ENCODE measurements around the gene STRIP1. TPM values are rescaled to one million over a fixed set of nuclear protein-coding genes. Genes with fewer than 3 reads are reported as not detected.

Gene STRIP1
- total RNA-seq, 1 donor from 2014 or later = 39.1 TPM

- H3K4me3 Mint-ChIP-seq (ENCODE audit: low read depth) = no peak overlapping the region
- intact Hi-C loops (cut with micrococcal nuclease) = no loop called here
- peaks cover 13% of the 10 kb centered on the region for H3K36me3 Mint-ChIP-seq (ENCODE audit: low read depth)
- H3K9me3 Mint-ChIP-seq = no peaks in the 10 kb centered on the region
- H3K27ac Mint-ChIP-seq = no peak overlapping the region
- no peak for DNase-seq (ENCODE audit: low spot score)
- no peaks in the 10 kb centered on the region for H3K27me3 Mint-ChIP-seq (ENCODE audit: low read depth)
- peaks cover 19% of the 10 kb centered on the region for H3K4me1 Mint-ChIP-seq (ENCODE audit: low read depth)
Measured at GRCh38 chr1:109997204-109997866, 37.1 kb upstream of the STRIP1 start.

GRCh38 chr1:109997867-109998229 is 36.6 kb upstream of the STRIP1 start:
- no peak overlapping the region for H3K27ac Mint-ChIP-seq
- no peak overlapping the region for H3K4me3 Mint-ChIP-seq (ENCODE audit: low read depth)
- intact Hi-C loops (cut with micrococcal nuclease) = no loop called here
- no peaks in the 10 kb centered on the region for H3K9me3 Mint-ChIP-seq
- DNase-seq (ENCODE audit: low spot score) = no peak
- H3K36me3 Mint-ChIP-seq (ENCODE audit: low read depth) = peaks cover 13% of the 10 kb centered on the region
- H3K4me1 Mint-ChIP-seq (ENCODE audit: low read depth) = peaks cover 23% of the 10 kb centered on the region
- no peaks in the 10 kb centered on the region for H3K27me3 Mint-ChIP-seq (ENCODE audit: low read depth)

- Mint-ChIP-seq H3K4me3 (ENCODE audit: low read depth) (no peak overlapping the region), H3K36me3 (ENCODE audit: low read depth) (peaks cover 17% of the 10 kb centered on the region), H3K9me3 (no peaks in the 10 kb centered on the region), H3K27me3 (ENCODE audit: low read depth) (no peaks in the 10 kb centered on the region), H3K4me1 (ENCODE audit: low read depth) (peaks cover 27% of the 10 kb centered on the region), H3K27ac (no peak overlapping the region)
- intact Hi-C loops (cut with micrococcal nuclease) = no loop called here
- DNase-seq (ENCODE audit: low spot score) = no peak
Measured at GRCh38 chr1:110002695-110003094, 31.7 kb upstream of the STRIP1 start.

- peak overlapping the region; percentile 60 for H3K27ac Mint-ChIP-seq
- peaks cover 27% of the 10 kb centered on the region for H3K4me1 Mint-ChIP-seq (ENCODE audit: low read depth)
- DNase-seq (ENCODE audit: low spot score) = no peak
- intact Hi-C loops (cut with micrococcal nuclease) = no loop called here
- peaks cover 17% of the 10 kb centered on the region for H3K36me3 Mint-ChIP-seq (ENCODE audit: low read depth)
- no peaks in the 10 kb centered on the region for H3K27me3 Mint-ChIP-seq (ENCODE audit: low read depth)
- no peaks in the 10 kb centered on the region for H3K9me3 Mint-ChIP-seq
- H3K4me3 Mint-ChIP-seq (ENCODE audit: low read depth) = peak overlapping the region; percentile 38
Measured at GRCh38 chr1:110003747-110004428, 30.5 kb upstream of the STRIP1 start.

GRCh38 chr1:110004583-110004982 is 29.8 kb upstream of the STRIP1 start:
- peak overlapping the region; percentile 60 for H3K27ac Mint-ChIP-seq
- intact Hi-C loops (cut with micrococcal nuclease) = no loop called here

GRCh38 chr1:110005971-110006370 is 28.5 kb upstream of the STRIP1 start:
- intact Hi-C loops (cut with micrococcal nuclease) = no loop called here
- H3K4me1 Mint-ChIP-seq (ENCODE audit: low read depth) = peaks cover 27% of the 10 kb centered on the region
- no peak overlapping the region for H3K4me3 Mint-ChIP-seq (ENCODE audit: low read depth)
- H3K36me3 Mint-ChIP-seq (ENCODE audit: low read depth) = peaks cover 33% of the 10 kb centered on the region
- no peak overlapping the region for H3K27ac Mint-ChIP-seq
- DNase-seq (ENCODE audit: low spot score) = no peak
- H3K27me3 Mint-ChIP-seq (ENCODE audit: low read depth) = no peaks in the 10 kb centered on the region
- H3K9me3 Mint-ChIP-seq = no peaks in the 10 kb centered on the region

More at GRCh38 chr1:110004583-110004982, 29.8 kb upstream of the STRIP1 start:
- no peaks in the 10 kb centered on the region for H3K9me3 Mint-ChIP-seq
- no peak for DNase-seq (ENCODE audit: low spot score)
- peaks cover 24% of the 10 kb centered on the region for H3K36me3 Mint-ChIP-seq (ENCODE audit: low read depth)
- H3K4me1 Mint-ChIP-seq (ENCODE audit: low read depth) = peaks cover 27% of the 10 kb centered on the region
- no peaks in the 10 kb centered on the region for H3K27me3 Mint-ChIP-seq (ENCODE audit: low read depth)
- no peak overlapping the region for H3K4me3 Mint-ChIP-seq (ENCODE audit: low read depth)

- H3K27ac Mint-ChIP-seq = no peak overlapping the region
- no peak for DNase-seq (ENCODE audit: low spot score)
- H3K27me3 Mint-ChIP-seq (ENCODE audit: low read depth) = no peaks in the 10 kb centered on the region
- intact Hi-C loops (cut with micrococcal nuclease) = no loop called here
- peaks cover 29% of the 10 kb centered on the region for H3K4me1 Mint-ChIP-seq (ENCODE audit: low read depth)
- no peaks in the 10 kb centered on the region for H3K9me3 Mint-ChIP-seq
- peaks cover 37% of the 10 kb centered on the region for H3K36me3 Mint-ChIP-seq (ENCODE audit: low read depth)
- no peak overlapping the region for H3K4me3 Mint-ChIP-seq (ENCODE audit: low read depth)
Measured at GRCh38 chr1:110006516-110006915, 27.9 kb upstream of the STRIP1 start.

- Mint-ChIP-seq H3K27me3 (ENCODE audit: low read depth) (no peaks in the 10 kb centered on the region), H3K27ac (no peak overlapping the region), H3K9me3 (no peaks in the 10 kb centered on the region), H3K4me3 (ENCODE audit: low read depth) (no peak overlapping the region), H3K4me1 (ENCODE audit: low read depth) (peaks cover 29% of the 10 kb centered on the region), H3K36me3 (ENCODE audit: low read depth) (peaks cover 44% of the 10 kb centered on the region)
- no peak for DNase-seq (ENCODE audit: low spot score)
- intact Hi-C loops (cut with micrococcal nuclease) = no loop called here
Measured at GRCh38 chr1:110007046-110007830, 27.2 kb upstream of the STRIP1 start.

GRCh38 chr1:110008971-110009565 is 25.4 kb upstream of the STRIP1 start:
- H3K4me3 Mint-ChIP-seq (ENCODE audit: low read depth) = no peak overlapping the region
- H3K27ac Mint-ChIP-seq = no peak overlapping the region
- H3K36me3 Mint-ChIP-seq (ENCODE audit: low read depth) = peaks cover 47% of the 10 kb centered on the region
- H3K27me3 Mint-ChIP-seq (ENCODE audit: low read depth) = no peaks in the 10 kb centered on the region
- intact Hi-C loops (cut with micrococcal nuclease) = no loop called here
- no peak for DNase-seq (ENCODE audit: low spot score)
- no peaks in the 10 kb centered on the region for H3K9me3 Mint-ChIP-seq
- peaks cover 13% of the 10 kb centered on the region for H3K4me1 Mint-ChIP-seq (ENCODE audit: low read depth)

GRCh38 chr1:110011527-110012041 is 22.8 kb upstream of the STRIP1 start:
- Mint-ChIP-seq H3K9me3 (no peaks in the 10 kb centered on the region), H3K4me3 (ENCODE audit: low read depth) (no peak overlapping the region), H3K27ac (peak overlapping the region; percentile 7), H3K36me3 (ENCODE audit: low read depth) (peaks cover 60% of the 10 kb centered on the region), H3K4me1 (ENCODE audit: low read depth) (peaks cover 5% of the 10 kb centered on the region), H3K27me3 (ENCODE audit: low read depth) (no peaks in the 10 kb centered on the region)
- intact Hi-C loops (cut with micrococcal nuclease) = loop anchor here (1.0 kb wide), 1 partner anchor 235 kb away; no protein-coding TSS in a partner anchor
- DNase-seq (ENCODE audit: low spot score) = peak; percentile 27

GRCh38 chr1:110012100-110012780 is 22.2 kb upstream of the STRIP1 start:
- H3K27ac Mint-ChIP-seq = no peak overlapping the region
- H3K4me3 Mint-ChIP-seq (ENCODE audit: low read depth) = no peak overlapping the region
- H3K27me3 Mint-ChIP-seq (ENCODE audit: low read depth) = no peaks in the 10 kb centered on the region
- DNase-seq (ENCODE audit: low spot score) = no peak
- peaks cover 65% of the 10 kb centered on the region for H3K36me3 Mint-ChIP-seq (ENCODE audit: low read depth)
- peaks cover 5% of the 10 kb centered on the region for H3K4me1 Mint-ChIP-seq (ENCODE audit: low read depth)
- intact Hi-C loops (cut with micrococcal nuclease) = no loop called here
- no peaks in the 10 kb centered on the region for H3K9me3 Mint-ChIP-seq

GRCh38 chr1:110017792-110018191 is 16.6 kb upstream of the STRIP1 start:
- no peak overlapping the region for H3K4me3 Mint-ChIP-seq (ENCODE audit: low read depth)
- peaks cover 78% of the 10 kb centered on the region for H3K36me3 Mint-ChIP-seq (ENCODE audit: low read depth)
- H3K9me3 Mint-ChIP-seq = no peaks in the 10 kb centered on the region
- H3K27ac Mint-ChIP-seq = no peak overlapping the region
- H3K4me1 Mint-ChIP-seq (ENCODE audit: low read depth) = no peaks in the 10 kb centered on the region
- intact Hi-C loops (cut with micrococcal nuclease) = no loop called here
- DNase-seq (ENCODE audit: low spot score) = no peak
- no peaks in the 10 kb centered on the region for H3K27me3 Mint-ChIP-seq (ENCODE audit: low read depth)
